Upper lobe of left lung (tissue), 6 donors: ENCODE data around the gene CLPTM1L. TPM values are rescaled to one million over a fixed set of nuclear protein-coding genes. Genes with fewer than 3 reads are reported as not detected.
A peak's percentile ranks its signal among the peaks of the same experiment; 100 is the strongest.

Source experiments
- ATAC-seq, 2 donors: fragments of 200-7000 bp; cut with Tn5 transposase; one replicate each; pipeline ENCODE4 v1.9.1; 2022; ENCODE audit warnings: mild to moderate bottlenecking in 2 of 2, moderate library complexity in 2 of 2; ENCODE audit not compliant: low FRiP score in 2 of 2
- DNase-seq, 2 donors: peaks; one replicate each; pipeline ENCODE4 v3.0.0-alpha.2; 2019 to 2020
- H3K27ac ChIP-seq, 4 donors: fragments of 200-600 bp; sonication (generic); one replicate each; pipeline ENCODE4 v1.5.1; 2016 to 2019
- H3K27me3 ChIP-seq, 4 donors: fragments of 200-600 bp; sonication (generic); one replicate each; pipeline ENCODE4 v1.5.1; 2017 to 2019
- H3K36me3 ChIP-seq, 4 donors: fragments of 200-600 bp; sonication (generic); one replicate each; pipeline ENCODE4 v1.5.1; 2016 to 2019
- H3K4me1 ChIP-seq, 4 donors: fragments of 200-600 bp; sonication (generic); one replicate each; pipeline ENCODE4 v1.5.1; 2018 to 2019
- H3K4me3 ChIP-seq, 4 donors: fragments of 200-600 bp; sonication (generic); one replicate each; pipeline ENCODE4 v1.5.1; 2017 to 2019; ENCODE audit warnings: mild to moderate bottlenecking in 2 of 4, moderate library complexity in 1 of 4
- H3K9me3 ChIP-seq, 4 donors: fragments of 200-600 bp; sonication (generic); one replicate each; pipeline ENCODE4 v1.5.1; 2018 to 2019
- EP300 ChIP-seq, 4 donors: sonication (generic); formaldehyde crosslinking; IDR thresholded peaks; one replicate each; pipeline ENCODE4 v1.5.1; 2017; ENCODE audit warnings: antibody characterized with exemption in 4 of 4, control low read depth in 2 of 4
- POLR2A ChIP-seq, 4 donors: fragments of 450-650 bp; IDR thresholded peaks; one replicate each; pipeline ENCODE4 v1.5.1; 2016 to 2017; ENCODE audit warnings: antibody characterized with exemption in 4 of 4, mild to moderate bottlenecking in 2 of 4
- POLR2AphosphoS5 ChIP-seq, 2 donors: sonication (generic); formaldehyde crosslinking; IDR thresholded peaks; one replicate each; pipeline ENCODE4 v1.5.1; 2017; ENCODE audit warnings: antibody characterized with exemption in 2 of 2
- WGBS, 2 donors: methylation state at CpG; one replicate each; pipeline ENCODE4 v1.1.5; 2017 to 2018; 5-methylcytosine and 5-hydroxymethylcytosine counted together
- total RNA-seq, 6 donors: library from RNA; depleted of rRNA in 4 of 6; stranded (reverse); fragments of >200 nt in 4 of 6; gene quantifications; one replicate each; pipeline versions ENCODE4 v1.1.0 to v1.2.1, GENCODE V29; 2016 to 2021
- TF ChIP-seq, protein P1 (sequence below), 6 experiments: fragments of 450-650 bp in 4 of 6; fragments of 200-600 bp in 2 of 6; sonication (generic) in 2 of 6; IDR thresholded peaks; one replicate each; pipeline ENCODE4 v1.5.1; 2016 to 2019; ENCODE audit warnings: antibody characterized with exemption in 6 of 6
- donor health status: DM: no; HTN: no; CAD: no; lungs with moderate emphysema.
- donor health status: DM: no; HTN: yes; CAD: no; lungs with severe emphysema.

Gene CLPTM1L
- total RNA-seq, 6 donors from 2014 or later: 135 to 311 (median 204) TPM

DNA sequence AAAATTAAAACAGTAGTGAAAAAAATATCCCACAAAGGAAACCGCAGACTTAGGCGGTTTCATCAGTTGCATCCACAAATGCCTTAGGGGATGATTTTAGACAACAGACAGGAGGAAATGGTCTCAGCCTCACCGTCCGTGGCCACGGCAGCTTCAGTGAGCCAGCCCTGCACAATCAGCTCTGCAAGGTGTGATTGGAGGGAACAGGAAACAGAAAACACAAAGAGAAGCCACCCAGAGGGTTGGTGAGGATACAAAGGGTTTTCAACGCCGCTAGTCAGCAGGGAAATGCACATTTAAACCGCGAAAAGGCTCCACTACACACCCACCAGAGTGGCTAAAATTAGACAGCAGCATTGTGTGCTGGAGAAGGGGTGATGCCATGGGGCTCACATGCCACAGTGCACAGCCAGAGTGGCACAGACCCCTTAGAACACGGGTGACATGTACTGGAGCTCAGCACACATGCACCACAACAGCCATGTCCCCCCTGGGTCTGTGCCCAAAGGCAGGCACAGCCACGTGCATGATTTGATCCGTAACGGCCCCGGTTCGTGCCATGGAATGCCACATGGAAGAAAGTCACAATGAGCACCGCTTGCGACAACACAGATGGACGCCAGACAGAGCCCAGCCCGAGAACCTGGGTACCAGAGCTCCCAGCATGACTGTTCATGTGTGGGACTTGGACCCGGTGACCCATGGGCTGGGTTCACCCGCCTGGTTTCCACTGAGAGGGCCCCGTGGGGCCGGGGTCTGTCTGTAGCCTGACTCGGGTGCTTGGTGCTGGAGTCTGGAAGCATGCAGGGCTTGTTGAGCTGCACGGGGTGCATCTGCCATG lies 31.7 kb downstream of the CLPTM1L start:
- no peaks in the 10 kb centered on the region for H3K27me3 ChIP-seq
- peaks cover 0 to 5% (median 2%) of the 10 kb centered on the region in 4 donors for H3K9me3 ChIP-seq
- TF ChIP-seq, protein P1, sequence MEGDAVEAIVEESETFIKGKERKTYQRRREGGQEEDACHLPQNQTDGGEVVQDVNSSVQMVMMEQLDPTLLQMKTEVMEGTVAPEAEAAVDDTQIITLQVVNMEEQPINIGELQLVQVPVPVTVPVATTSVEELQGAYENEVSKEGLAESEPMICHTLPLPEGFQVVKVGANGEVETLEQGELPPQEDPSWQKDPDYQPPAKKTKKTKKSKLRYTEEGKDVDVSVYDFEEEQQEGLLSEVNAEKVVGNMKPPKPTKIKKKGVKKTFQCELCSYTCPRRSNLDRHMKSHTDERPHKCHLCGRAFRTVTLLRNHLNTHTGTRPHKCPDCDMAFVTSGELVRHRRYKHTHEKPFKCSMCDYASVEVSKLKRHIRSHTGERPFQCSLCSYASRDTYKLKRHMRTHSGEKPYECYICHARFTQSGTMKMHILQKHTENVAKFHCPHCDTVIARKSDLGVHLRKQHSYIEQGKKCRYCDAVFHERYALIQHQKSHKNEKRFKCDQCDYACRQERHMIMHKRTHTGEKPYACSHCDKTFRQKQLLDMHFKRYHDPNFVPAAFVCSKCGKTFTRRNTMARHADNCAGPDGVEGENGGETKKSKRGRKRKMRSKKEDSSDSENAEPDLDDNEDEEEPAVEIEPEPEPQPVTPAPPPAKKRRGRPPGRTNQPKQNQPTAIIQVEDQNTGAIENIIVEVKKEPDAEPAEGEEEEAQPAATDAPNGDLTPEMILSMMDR (IDR thresholded peaks at IDR 0.05): no peak
- TF ChIP-seq POLR2A (IDR thresholded peaks at IDR 0.05): no peak
- TF ChIP-seq EP300 (IDR thresholded peaks at IDR 0.05): no peak
- TF ChIP-seq POLR2AphosphoS5 (IDR thresholded peaks at IDR 0.05): no peak
- no peak overlapping the region for H3K4me3 ChIP-seq
- WGBS, 2 donors: 53 to 61% methylated on average over 17 to 25 of the region's 25 CpGs
- H3K4me1 ChIP-seq: peaks cover 5 to 26% (median 19%) of the 10 kb centered on the region in 4 donors
- ATAC-seq (no peak), DNase-seq (peak; percentile 22 to 40)
- peaks cover 0 to 14% (median 8%) of the 10 kb centered on the region in 4 donors for H3K36me3 ChIP-seq
- H3K27ac ChIP-seq: no peak overlapping the region

DNA sequence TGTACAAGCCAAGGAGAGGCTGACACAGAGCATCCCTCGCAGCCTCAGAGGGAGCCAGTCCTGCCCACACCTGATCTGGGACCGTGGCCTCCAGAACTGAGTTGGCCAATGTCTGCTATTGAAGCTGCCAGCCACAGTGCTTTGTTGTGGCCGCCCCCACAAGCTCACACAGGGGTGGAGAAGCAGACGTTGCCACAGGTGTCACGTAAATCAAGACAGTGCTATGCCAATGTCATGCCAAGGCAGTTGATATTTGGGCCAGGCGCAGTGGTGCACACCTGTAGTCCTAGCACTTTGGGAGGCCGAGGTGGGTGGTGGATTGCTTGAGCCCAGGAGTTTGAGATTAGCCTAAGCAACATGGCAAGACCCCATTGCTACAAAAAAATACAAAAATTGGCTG lies 32.7 kb downstream of the CLPTM1L start:
- H3K27me3 ChIP-seq: no peaks in the 10 kb centered on the region
- H3K27ac ChIP-seq: no peak overlapping the region
- DNase-seq: no peak
- WGBS, 2 donors: 86 to 93% methylated on average over 3 to 7 of the region's 7 CpGs
- peaks cover 0 to 4% (median 0%) of the 10 kb centered on the region in 4 donors for H3K36me3 ChIP-seq
- no peak overlapping the region for H3K4me3 ChIP-seq
- TF ChIP-seq, protein P1 (IDR thresholded peaks at IDR 0.05): no peak
- TF ChIP-seq POLR2A (IDR thresholded peaks at IDR 0.05) (no peak), POLR2AphosphoS5 (IDR thresholded peaks at IDR 0.05) (no peak), EP300 (IDR thresholded peaks at IDR 0.05) (no peak)
- no peak for ATAC-seq
- peaks cover 5 to 26% (median 19%) of the 10 kb centered on the region in 4 donors for H3K4me1 ChIP-seq
- peaks cover 0 to 5% (median 2%) of the 10 kb centered on the region in 4 donors for H3K9me3 ChIP-seq

DNA sequence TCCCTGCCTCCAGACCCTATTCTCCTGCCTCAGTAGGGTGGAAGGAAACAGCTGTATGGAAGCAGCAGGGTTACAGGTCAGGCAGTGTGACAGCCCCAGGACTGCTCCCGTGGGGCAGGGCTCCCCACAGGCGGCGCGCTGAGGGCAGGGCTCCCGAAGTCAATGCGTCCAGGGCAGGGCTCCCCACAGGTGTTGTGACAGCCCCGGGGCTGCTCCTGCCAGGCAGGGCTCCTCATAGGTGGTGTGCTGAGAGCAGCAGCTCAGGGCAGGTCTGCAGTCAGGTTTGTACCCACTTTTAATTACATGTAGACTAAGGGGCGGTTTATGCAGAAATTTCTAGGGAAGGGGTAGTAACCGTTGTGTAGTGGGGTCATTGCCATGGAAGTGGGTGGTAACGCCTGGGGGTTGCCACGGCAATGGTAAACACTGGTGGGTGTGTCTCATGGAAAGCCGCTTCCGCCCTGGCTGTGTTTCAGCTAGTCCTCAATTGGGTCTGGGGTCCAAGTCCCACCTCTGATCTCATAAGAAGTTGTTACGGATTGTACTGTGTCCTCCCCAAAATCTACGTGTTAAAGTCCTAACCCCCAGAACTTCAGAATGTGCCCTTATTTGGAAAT lies 33.4 kb downstream of the CLPTM1L start:
- H3K36me3 ChIP-seq: no peaks in the 10 kb centered on the region
- peaks cover 0 to 5% (median 2%) of the 10 kb centered on the region in 4 donors for H3K9me3 ChIP-seq
- peaks cover 5 to 23% (median 16%) of the 10 kb centered on the region in 4 donors for H3K4me1 ChIP-seq
- no peaks in the 10 kb centered on the region for H3K27me3 ChIP-seq
- TF ChIP-seq, protein P1 (IDR thresholded peaks at IDR 0.05): no peak
- TF ChIP-seq EP300 (IDR thresholded peaks at IDR 0.05) (no peak), POLR2A (IDR thresholded peaks at IDR 0.05) (no peak), POLR2AphosphoS5 (IDR thresholded peaks at IDR 0.05) (no peak)
- ATAC-seq (no peak), DNase-seq (peak in 1 of 2 donors; percentile 63)
- 87% methylated on average over 15 of the region's 15 CpGs for WGBS, 2 donors
- no peak overlapping the region for H3K4me3 ChIP-seq
- H3K27ac ChIP-seq: no peak overlapping the region

DNA sequence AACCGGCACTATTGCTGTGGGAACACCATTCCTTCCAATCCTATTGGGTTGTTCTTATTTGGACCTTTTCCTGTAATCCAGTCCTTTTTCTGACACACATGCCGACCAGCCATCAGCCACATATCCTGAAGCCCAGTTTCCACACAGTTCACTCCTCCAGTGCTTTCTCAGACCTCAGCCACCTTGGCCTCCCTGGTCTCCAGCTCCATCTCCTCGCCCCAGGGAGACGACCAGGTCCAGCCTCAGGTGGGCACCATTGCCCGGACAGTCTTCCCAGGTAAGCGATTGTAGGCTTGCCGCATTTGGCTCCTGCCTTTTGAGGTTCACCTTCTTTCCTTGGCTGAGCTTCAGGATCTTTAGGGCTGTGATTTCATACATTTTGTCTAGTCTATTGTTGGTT lies 34.8 kb downstream of the CLPTM1L start:
- no peaks in the 10 kb centered on the region for H3K27me3 ChIP-seq
- 90 to 95% methylated on average over 7 of the region's 7 CpGs for whole genome bisulfite sequencing, 2 donors
- peaks cover 0 to 9% (median 4%) of the 10 kb centered on the region in 4 donors for H3K4me1 ChIP-seq
- no peaks in the 10 kb centered on the region for H3K36me3 ChIP-seq
- ATAC-seq: no peak
- TF ChIP-seq POLR2A (IDR thresholded peaks at IDR 0.05) (no peak), POLR2AphosphoS5 (IDR thresholded peaks at IDR 0.05) (no peak), EP300 (IDR thresholded peaks at IDR 0.05) (no peak)
- TF ChIP-seq, protein P1 (IDR thresholded peaks at IDR 0.05): no peak
- H3K4me3 ChIP-seq: no peak overlapping the region
- DNase-seq: no peak
- H3K27ac ChIP-seq: no peak overlapping the region
- H3K9me3 ChIP-seq: peaks cover 0 to 5% (median 2%) of the 10 kb centered on the region in 4 donors
